GM18517 (cell line): ENCODE measurements around the gene SOX10.
"Not testable (repeated sequence)": the region's sequence is repeated elsewhere in the genome, so short reads cannot be mapped to it uniquely, and the experiment has no call there.

Experiments used
- ATAC-seq: cut with Tn5 transposase; IDR thresholded peaks from one replicate; pipeline ENCODE4 v1.9.1; 2021; ENCODE audit warnings: mild to moderate bottlenecking, moderate library complexity; ENCODE audit not compliant: unreplicated experiment

SOX10 gene

DNA sequence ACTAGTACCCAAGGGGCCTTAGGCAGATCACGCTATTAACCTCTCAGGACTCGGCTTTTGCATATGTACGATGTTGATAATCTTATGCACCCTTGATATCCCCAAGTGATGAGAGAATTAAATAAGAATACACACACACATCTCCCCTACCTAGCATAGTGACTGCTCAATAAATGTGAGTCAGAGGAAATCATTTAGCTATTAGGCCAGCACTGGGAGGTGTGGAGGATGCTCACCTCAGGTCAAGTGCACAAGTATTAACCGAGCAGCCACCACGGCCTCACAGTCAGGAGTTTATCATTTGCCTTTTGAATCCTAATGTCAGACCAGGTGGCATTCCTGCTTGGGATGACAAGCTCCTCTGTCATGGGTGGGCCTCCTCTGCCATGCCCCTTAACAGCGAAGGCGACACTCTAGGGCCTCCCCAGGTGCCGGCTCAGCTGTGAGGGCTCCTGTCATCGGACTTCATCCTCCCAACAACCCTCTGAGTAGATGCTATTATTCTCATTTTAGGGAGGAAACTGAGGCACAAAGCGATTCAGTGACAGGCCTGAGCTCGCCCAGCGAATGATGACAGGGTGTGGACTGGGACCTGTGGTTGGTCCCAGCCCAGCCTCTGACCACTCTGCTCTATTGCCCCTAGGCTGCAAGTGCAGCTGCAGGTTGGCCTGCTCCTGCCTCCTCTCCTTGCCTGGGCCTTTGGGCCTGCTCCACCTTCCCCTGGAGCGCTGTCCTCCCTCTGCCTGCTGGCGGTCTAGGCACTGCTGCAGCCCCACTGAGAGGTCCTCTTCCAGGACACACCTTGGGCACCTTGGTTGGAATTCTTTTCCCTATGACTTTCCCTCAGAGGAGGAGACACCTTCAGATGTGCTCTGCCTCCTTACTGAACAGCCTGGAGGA, 5.0 kb upstream of the SOX10 start:
- no peak for ATAC-seq

DNA sequence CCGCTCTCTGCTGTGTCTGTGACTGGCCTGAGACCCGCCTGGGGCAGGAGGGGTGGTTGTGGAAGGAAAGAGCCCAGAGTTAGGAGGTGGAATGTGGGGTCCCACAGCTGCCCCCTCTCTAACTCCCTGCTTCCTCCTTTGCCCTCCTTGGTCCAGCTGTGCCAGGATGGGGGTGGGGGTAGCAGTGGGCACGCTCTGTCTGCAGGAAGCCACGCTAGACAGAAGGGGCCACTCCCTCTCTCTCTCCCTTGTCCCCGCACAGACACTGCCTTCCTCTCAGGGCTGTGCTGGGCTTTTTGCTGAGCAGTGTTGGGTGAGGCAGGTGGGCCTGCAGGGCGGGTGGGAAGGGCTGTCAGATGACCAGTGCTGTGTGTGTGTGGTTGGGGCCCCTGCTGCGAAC, 2.0 kb upstream of the SOX10 start:
- ATAC-seq, result no peak

DNA sequence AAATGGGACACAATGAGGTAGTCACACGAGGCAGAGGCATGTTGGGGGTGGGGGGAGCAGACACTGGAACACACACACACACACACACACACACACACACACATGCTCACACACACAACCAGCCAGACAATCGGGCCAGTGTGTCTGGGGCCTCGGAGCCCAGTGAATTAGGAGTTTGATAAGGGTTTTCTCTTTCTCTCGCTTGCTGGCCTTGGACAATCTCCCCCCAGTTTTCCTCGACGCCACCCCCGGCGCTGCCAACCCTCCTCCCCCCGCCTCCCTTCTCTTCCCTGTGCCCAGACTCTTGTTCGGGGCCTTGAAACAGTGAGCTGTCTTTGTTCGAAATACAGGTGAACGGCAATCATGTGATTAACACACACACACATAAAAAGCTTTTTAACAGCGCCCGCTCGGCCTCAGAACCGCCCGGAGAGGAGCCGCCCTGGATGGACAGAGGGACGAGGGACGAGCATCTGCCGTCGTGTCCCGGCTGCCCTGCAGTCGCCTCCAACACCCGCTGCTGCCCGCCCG, 1.5 kb upstream of the SOX10 start:
- no peak for ATAC-seq

DNA sequence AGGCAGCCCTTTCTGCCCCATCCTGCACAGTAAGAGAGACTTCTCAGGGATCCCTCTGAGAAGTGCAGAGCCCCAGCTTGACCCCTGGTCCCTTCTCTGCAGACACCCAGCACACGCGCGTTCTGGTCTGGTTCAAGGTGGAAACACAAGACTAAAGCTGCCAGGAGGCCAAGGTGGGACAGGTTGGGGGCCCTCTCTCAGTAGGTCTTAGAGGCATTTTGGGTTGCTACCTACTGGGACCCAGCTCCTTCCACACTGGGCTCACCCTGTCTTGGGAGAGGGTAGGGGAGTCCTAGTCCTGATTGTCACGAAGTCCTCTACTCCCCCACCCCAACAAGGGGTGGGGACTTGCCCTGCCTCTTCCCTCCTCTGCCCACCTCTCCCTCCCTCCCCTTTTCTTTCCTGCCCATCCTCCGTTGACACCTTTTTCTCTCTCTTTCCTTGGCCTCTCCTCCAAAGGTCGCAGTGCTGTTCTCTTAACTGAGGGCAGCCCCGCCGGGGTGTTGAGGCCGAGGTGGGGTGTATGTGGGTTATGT, 763 bp upstream of the SOX10 start:
- ATAC-seq, result no peak

DNA sequence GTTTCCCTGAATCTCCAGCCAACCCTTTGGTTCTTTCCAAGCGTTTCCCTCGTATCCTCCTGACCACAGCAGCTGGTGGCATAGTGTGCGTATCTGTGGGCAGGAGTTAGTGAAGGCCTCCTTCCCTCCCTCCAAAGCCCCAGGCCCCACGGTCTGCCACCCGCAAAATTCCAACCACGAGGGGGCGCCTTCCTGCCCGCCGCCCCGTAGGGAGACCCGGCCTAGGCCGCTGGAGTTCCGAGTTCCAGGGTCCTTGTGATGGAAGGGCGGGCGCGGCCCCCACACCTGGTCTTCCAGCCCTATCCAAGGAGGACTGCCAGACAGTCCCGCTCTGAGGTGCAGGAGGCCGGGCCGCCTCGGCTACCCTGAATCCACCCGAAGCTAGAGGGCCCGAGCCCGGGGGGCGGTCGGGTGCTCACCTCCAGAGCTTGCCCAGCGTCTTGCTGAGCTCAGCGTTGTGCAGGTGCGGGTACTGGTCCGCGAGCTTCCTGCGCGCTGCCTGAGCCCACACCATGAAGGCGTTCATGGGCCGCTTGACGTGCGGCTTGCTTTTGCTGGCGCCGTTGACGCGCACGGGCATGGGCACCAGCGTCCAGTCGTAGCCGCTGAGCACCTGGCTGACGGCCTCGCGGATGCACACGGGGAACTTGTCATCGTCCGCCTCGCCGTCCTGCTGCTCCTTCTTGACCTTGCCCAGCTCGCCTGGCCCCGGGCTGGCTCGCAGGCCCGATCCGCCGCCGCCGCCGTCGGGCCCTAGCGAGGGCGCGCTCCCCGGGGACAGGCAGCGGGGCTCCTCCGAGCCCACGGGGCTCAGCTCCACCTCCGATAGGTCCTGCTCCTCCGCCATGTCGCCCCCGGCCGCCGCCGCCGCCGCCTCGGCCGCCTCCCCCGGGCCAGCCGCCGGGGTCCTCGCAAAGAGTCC, 1.2 kb downstream of the SOX10 start:
- no peak for ATAC-seq

DNA sequence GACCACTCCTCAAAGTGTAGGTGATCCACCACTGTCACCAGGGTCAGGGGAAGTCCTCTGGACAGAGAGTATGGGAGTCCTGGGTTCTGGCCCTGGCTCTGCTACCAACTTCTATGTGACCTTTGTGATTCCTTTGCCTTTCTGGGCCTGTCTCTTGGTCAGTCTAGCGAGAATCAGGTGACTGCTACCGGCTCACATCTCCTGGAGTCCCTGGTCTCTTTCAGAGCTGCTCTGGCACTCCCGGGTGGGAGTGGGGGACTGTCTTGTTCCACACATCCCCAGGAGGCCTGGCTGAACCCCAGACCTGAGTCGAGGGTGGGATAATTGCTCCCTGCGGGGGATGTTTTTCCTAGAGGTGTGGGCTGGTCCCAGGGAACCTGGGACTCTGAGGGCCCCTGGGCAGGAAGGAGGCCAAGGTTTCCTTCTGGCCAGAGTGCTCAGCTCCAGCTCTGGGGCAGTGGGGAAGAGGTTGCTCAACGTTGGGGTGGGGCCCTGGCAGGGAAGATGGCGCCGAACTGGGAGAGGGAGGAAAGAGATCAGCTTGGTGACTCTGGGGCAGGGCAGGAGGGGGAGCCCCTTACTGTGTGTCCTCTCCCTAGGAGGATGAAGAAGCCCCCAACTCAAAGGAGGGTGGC, 2.1 kb downstream of the SOX10 start:
- no peak for ATAC-seq

DNA sequence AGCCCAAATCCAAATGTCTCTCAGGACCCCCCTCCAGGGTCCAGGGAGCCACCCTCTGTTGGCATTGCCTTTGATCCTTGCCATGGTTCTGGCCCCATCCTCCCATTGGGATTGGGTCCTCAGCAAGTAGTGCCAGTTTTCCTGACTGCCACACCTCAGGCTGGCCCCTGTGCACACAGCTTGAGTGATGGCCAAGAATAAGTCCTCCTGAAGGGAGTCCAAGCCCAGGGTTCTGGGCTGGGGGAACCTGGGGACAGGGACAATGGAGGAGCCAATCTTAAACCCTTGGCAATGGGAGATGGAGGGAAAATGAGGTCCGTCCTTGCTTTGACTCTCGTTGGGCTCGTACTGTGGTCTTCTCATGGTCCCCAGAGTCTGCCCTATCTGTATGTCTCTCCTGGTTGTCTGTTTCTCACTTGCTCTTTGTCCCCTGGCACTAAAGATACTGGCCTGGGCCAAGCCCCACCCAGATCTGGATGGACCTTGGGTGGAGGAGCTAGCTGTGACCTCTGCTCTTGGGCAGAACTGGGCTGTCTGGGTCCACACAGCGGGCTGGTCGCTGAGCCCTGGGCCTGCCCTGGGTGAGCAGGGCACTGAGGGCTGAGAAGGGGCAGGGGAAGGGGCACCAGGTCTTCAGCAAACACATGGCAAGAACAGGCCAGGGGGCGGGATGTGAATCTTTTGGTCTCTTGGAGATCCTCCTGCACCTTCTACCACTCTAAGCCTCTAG, 2.9 kb downstream of the SOX10 start:
- ATAC-seq, result no peak

DNA sequence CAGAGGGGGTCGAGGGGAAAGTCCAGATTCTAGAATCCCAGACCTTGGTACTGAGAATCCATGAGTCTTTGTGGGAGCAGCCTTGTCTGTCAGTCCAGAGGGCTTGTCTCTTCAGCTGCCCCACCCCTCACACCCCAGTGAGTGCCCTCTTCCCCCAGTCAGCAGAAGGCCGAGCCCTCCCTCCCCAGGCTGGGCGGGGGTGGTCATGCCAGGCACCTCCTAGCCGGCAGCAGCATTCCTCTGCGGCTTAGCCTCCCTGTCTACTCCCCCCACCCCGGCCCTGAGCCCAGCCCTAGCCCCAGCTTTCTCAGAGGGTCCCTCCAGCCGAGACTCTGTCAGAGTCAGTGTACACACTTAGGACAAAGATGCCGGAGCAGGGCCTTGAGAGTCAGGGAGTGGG, 4.6 kb downstream of the SOX10 start:
- no peak for ATAC-seq

DNA sequence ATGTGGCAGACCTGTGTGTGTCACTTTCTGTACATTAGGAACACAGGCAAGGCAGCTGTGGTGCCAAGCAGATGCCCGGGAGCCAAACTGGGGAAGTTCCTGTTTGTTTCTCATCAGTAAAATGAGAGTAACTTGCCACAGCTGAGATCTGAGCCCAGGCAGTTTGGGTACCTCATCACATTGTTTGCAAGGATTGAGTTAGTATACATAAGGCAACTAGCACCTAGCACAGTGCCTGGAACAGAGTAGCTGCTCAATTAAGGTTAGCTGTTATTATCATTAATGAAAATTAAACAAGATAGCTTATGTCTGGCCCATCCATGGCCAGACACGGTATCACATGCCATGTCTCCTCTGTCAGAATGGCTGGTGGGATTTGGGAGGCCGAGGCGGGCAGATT, 7.8 kb downstream of the SOX10 start:
- ATAC-seq, result no peak

DNA sequence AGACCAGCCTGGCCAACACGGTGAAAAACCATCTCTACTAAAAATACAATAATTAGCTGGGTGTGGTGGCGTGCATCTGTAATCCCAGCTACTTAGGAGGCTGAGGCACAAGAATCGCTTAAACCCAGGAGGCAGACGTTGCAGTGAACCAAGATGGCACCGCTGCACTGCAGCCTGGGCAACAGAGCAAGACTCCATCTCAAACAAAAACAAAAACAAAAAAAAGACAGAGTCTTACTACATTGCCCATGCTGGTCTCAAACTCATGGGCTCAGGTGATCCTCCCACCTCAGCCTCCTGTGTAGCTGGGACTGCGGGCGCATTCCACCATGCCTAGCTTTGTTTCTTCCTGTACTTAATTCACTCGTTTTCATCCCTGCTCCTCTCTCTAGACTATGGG, 8.3 kb downstream of the SOX10 start:
- ATAC-seq, result not testable (repeated sequence)

DNA sequence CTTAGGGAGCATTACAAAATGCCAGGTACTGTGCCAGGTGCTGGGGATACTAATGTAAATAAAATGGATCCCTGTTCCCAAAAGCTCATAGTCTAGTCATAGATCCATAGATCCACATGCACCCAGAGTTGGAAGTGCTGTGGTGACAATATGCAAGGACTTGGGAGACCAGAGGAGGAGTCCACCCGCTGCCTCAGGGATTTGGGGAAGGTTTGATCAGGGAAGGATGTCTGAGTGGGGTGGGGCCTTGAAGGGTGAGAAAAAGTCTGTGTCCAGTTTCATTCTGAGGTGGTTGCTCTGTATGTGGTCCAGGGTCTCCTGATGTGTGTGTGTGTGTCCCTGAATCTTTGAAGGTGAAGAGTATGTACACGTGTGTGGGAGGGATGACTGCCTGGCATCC, 9.2 kb downstream of the SOX10 start:
- ATAC-seq, result no peak

DNA sequence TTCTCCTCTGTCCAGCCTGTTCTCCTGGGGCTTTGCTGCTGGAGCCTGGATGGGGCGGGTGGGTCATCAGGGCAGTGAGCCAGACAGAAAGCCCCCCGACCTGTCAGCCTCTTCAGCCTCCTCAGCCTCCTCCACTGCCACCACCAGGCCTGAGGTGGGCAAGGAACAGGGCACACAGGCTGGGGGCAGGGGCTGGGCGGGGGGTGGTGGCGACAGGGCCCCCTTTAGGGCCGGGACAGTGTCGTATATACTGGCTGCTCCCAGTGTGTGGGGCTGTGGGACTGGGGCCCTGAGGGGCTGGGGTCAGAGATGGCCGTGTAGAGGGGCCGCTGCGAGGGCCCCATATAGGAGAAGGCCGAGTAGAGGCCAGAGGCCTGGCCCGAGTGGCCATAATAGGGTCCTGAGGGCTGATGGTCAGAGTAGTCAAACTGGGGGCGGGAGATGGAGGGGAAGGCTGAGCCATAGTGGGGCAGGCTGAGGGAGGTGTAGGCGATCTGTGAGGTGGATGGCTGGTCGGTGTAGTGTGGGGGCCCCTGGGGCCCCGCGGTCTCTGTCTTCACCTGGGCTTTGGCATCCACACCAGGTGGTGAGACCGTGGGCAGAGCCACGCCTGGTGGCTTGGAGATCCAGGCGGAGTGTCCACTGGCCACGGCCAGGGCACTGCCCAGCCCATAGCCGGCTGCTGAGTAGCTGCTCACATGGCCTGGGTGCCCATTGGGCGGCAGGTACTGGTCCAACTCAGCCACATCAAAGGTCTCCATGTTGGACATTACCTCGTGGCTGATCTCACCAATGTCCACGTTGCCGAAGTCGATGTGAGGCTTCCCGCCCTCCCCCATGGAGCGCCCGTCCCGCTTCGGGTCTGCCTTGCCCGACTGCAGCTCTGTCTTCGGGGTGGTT, 10.8 kb downstream of the SOX10 start:
- no peak for ATAC-seq

DNA sequence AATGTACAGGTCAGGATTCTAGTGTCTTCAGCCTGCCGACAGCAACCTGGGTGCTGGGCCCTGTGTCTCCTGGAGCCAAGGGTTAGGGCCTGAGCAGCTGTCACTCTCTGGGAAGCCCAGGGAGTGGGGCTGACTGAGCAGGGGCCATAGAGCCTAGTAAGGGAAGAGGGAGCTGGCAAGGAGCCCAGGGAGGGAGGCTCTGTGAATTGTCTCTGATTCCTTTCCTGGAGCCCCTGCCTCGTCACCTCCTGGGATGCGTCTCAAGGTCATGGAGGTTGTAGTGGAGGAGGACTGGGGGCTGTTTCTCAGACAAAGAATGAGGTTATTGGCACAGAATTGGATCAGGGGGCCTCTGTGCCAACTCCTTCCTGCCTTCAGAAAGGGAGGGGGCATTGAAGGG, 11.8 kb downstream of the SOX10 start:
- ATAC-seq, result no peak

DNA sequence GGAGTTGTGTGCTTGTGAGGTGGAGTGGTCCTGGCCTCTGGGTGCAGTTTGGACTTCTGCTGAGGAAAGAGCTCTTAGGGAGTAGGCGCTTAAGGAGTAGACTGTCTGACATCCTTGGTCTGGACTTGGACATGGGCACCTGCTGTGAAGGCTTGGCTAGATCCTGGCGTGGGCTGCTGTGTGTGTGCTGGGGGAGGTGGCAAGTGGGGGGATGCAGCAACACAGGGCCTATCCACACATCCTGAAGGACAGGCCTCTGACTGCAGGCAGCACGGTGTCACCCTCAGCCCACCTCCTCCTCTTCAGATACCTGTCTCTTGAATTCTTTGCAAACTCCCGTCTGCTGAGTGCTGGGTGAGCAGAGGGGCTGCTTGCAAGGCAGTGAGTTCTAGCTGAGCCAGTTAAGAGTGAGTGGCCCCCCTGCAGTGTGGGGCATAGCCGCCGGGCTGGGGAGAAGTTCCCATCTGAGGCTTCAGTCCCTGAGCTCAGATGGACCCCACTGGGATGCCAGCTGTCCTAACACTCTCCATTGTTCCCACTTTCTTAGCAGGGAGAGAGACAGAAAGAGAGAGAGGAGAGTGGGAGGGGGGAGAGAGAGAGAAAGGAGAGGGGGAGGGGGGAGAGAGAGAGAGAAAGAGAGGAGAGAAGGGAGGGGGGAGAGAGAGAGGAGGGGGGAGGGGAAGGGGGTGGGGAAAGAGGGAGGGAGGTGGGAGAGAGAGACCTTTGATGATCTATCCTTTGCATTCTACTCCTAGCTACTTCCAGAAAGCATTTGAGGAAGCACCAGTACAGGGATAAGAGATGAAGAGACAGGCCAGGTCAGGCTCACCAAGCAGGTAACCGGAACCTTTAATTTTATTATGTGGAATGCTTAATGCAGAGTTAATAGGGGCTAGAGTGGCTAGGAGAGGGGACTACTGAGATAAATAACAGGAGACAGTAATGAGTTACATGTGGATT, 12.6 kb downstream of the SOX10 start:
- no peak for ATAC-seq

DNA sequence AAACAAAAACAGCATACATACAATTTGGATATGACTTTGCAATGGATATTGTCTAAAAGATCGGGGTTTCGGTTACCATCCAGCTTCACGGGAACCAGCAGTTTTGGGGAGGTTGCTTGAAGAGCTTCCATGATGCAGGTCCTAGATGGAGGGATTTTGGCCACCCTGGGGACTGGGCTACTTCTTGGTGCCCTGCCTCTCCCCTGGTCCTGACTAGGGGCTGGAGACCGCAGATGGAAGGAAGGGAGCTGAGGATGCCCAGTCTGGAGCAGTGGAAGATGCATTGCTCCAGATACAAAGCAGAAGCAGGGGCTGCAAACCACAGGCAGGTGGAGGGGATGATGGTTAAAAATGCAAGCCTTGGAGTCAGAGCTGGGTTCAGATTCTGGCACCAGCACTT, 13.5 kb downstream of the SOX10 start:
- ATAC-seq, result no peak

DNA sequence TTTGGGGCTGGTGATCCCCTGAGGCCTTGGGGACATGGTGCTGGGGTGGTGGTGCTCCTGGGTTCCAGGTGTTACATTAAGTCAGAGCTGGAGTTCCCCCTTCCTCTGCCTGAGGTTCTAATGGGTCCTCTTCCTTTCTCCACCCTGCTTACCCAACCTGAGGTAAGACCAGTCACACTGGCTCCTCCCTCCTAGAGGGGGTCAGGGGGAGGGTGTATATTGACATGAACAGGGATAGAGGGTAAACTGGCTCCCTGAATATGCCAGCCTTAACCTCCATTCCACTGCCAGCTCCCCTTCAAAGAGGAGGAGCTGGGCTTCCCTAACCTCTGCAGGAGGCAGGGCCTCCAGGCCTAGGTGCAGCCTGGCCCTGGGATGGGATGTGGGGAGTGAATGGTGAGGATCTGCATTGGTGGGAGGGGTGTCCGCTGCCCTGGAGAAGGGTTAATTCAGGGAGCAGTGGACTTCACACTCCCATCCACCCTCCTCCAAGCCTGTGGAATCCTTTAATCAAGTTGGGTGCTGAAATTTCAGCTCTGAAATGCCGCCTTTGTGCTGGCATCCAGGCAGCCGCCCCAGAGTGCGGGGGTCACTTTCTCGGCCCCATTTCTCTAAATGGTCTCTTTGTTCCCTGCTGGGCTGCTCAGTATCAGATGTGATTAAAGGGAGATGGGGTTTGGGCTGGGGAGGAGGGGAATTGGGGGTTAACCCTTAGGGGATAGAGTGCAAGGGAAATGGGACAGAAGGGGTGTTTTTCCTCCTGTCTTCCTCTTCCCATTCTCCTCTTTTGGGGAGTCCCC, 15.7 kb downstream of the SOX10 start:
- no peak for ATAC-seq
